Measurements from ENCODE around the gene OCA2. TPM values are rescaled to one million over a fixed set of nuclear protein-coding genes. Genes with fewer than 3 reads are reported as not detected.

OCA2 gene
- total RNA-seq, 1 donor from 2014 or later: 0.26 TPM

DNA sequence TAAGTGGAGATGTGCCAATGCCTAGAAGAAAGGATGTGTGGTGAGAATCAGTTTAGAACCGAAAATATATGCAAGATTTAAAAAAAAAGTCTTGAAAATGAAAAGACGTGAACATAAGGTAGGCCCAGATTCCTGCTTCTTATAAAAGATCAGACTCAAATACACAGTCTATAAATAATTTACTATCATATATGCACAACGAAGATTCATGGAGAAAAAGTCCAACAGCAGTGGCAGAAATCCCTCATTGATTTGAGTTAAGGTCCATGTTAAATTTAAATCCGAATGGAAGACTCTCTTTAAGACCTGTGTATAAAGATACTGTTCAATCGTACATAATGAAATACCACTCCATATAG is 227.2 kb downstream of the OCA2 start:
- no peak for FAIRE-seq
- Histone ChIP-seq H3K36me3 (ENCODE audit: control insufficient read depth, insufficient read depth, low read length) (no peaks in the 10 kb centered on the region), H3K4me3 (ENCODE audit: low read depth, low read length) (no peak overlapping the region), H3K27me3 (ENCODE audit: control insufficient read depth, insufficient read depth, low read length) (no peaks in the 10 kb centered on the region)
- TF ChIP-seq, protein P1, sequence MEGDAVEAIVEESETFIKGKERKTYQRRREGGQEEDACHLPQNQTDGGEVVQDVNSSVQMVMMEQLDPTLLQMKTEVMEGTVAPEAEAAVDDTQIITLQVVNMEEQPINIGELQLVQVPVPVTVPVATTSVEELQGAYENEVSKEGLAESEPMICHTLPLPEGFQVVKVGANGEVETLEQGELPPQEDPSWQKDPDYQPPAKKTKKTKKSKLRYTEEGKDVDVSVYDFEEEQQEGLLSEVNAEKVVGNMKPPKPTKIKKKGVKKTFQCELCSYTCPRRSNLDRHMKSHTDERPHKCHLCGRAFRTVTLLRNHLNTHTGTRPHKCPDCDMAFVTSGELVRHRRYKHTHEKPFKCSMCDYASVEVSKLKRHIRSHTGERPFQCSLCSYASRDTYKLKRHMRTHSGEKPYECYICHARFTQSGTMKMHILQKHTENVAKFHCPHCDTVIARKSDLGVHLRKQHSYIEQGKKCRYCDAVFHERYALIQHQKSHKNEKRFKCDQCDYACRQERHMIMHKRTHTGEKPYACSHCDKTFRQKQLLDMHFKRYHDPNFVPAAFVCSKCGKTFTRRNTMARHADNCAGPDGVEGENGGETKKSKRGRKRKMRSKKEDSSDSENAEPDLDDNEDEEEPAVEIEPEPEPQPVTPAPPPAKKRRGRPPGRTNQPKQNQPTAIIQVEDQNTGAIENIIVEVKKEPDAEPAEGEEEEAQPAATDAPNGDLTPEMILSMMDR (IDR thresholded peaks at IDR 0.05; ENCODE audit: insufficient read depth, low read length, severe bottlenecking): no peak
- DNase-seq (ENCODE audit: low read depth): no peak

DNA sequence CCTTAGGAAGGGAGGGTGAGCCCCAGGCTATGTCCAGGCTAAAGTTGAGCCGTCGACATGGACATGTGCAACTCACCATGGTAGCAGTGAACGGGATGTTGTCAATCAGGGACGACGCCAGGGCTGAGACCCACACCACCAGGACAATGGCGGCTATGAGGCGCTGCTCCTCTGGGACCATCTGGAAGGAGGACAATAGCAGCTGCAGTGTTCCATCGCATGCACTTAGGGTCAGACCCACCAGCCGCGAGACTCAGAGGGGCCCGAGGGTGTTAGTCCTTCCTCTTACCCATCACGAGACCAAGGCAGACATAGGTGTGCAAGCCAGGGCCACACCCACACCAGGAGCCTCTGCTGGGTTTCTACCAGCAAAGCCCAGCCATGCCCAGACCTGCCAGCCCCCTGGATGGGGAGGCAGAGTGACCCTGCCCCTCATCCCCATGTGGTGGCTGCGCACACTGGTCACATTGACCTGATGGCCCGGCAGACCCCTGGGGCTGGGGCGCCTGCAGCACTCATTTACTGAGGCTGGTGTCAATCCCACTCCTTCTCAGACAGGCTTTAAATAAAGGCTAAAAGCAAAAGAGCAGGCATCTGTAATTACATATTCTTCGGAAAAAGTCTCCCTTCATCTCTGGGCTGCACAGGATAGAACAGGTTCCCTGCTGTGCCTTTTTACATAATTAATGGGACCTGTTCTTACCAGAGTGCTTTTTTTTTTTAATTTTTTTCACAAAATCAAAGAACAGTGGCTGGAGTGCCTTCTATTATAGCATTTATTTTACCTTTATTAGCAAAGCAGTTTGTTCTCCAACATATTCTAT is 227.8 kb downstream of the OCA2 start:
- DNase-seq (ENCODE audit: low read depth): no peak
- TF ChIP-seq, protein P1 (IDR thresholded peaks at IDR 0.05; ENCODE audit: insufficient read depth, low read length, severe bottlenecking): no peak
- Histone ChIP-seq H3K4me3 (ENCODE audit: low read depth, low read length) (no peak overlapping the region), H3K27me3 (ENCODE audit: control insufficient read depth, insufficient read depth, low read length) (no peaks in the 10 kb centered on the region), H3K36me3 (ENCODE audit: control insufficient read depth, insufficient read depth, low read length) (no peaks in the 10 kb centered on the region)
- FAIRE-seq: no peak

- no peaks in the 10 kb centered on the region for H3K36me3 ChIP-seq (ENCODE audit: control insufficient read depth, insufficient read depth, low read length)
- DNase-seq (ENCODE audit: low read depth) (no peak), FAIRE-seq (no peak)
- no peaks in the 10 kb centered on the region for H3K27me3 ChIP-seq (ENCODE audit: control insufficient read depth, insufficient read depth, low read length)
- TF ChIP-seq, protein P1 (IDR thresholded peaks at IDR 0.05; ENCODE audit: insufficient read depth, low read length, severe bottlenecking): no peak
- no peak overlapping the region for H3K4me3 ChIP-seq (ENCODE audit: low read depth, low read length)
Measured at GRCh38 chr15:27870320-27870719, 228.8 kb downstream of the OCA2 start.

GRCh38 chr15:27869697-27870281 is 229.3 kb downstream of the OCA2 start:
- Histone ChIP-seq H3K27me3 (ENCODE audit: control insufficient read depth, insufficient read depth, low read length) (no peaks in the 10 kb centered on the region), H3K36me3 (ENCODE audit: control insufficient read depth, insufficient read depth, low read length) (no peaks in the 10 kb centered on the region), H3K4me3 (ENCODE audit: low read depth, low read length) (no peak overlapping the region)
- TF ChIP-seq, protein P1 (IDR thresholded peaks at IDR 0.05; ENCODE audit: insufficient read depth, low read length, severe bottlenecking): no peak
- FAIRE-seq: no peak
- DNase-seq (ENCODE audit: low read depth): no peak

- Histone ChIP-seq H3K4me3 (ENCODE audit: low read depth, low read length) (no peak overlapping the region), H3K36me3 (ENCODE audit: control insufficient read depth, insufficient read depth, low read length) (no peaks in the 10 kb centered on the region), H3K27me3 (ENCODE audit: control insufficient read depth, insufficient read depth, low read length) (no peaks in the 10 kb centered on the region)
- FAIRE-seq (no peak), DNase-seq (ENCODE audit: low read depth) (no peak)
- TF ChIP-seq, protein P1 (IDR thresholded peaks at IDR 0.05; ENCODE audit: insufficient read depth, low read length, severe bottlenecking): no peak
Measured at GRCh38 chr15:27868828-27869404, 230.2 kb downstream of the OCA2 start.
